K562 (cell line): Measurements from ENCODE around the gene IFT81. TPM values are rescaled to one million over a fixed set of nuclear protein-coding genes. Genes with fewer than 3 reads are reported as not detected.

Experiments used
- CBFB ChIP-seq: sonication (generic); formaldehyde crosslinking; IDR thresholded peaks from 2 replicates; pipeline ENCODE4 v1.4.0; 2020; ENCODE audit warnings: mild to moderate bottlenecking, missing genetic modification reagents
- LARP7 ChIP-seq: fragments of 450-650 bp; IDR thresholded peaks from 2 replicates; pipeline ENCODE4 v1.6.1; 2016
- MTF1 ChIP-seq: fragments of 250-450 bp; sonication (Bioruptor Pico); IDR thresholded peaks from 2 replicates; pipeline ENCODE4 v1.9.0; 2021; ENCODE audit warnings: moderate library complexity, mild to moderate bottlenecking, inconsistent platforms, borderline replicate concordance
- RBM15 ChIP-seq: fragments of 200-400 bp; formaldehyde crosslinking; IDR thresholded peaks from 2 replicates; pipeline ENCODE4 v1.6.1; 2018; ENCODE audit warnings: mild to moderate bottlenecking, low read length, moderate library complexity; ENCODE audit not compliant: insufficient read depth
- SAP30 ChIP-seq: fragments of 200-600 bp; sonication (generic); IDR thresholded peaks from 2 replicates; pipeline ENCODE4 v1.6.1; 2012; ENCODE audit warnings: borderline replicate concordance, low read depth, mild to moderate bottlenecking, moderate library complexity, low read length, control low read depth, inconsistent platforms; ENCODE audit not compliant: insufficient read depth, poor library complexity, severe bottlenecking
- WHSC1 ChIP-seq: IDR thresholded peaks from one replicate; pipeline ENCODE4 v1.6.1; 2012; ENCODE audit warnings: low read length, control low read depth, inconsistent platforms
- XRCC4 ChIP-seq: IDR thresholded peaks from one replicate; pipeline ENCODE4 v1.6.1; 2011; ENCODE audit not compliant: insufficient read depth, insufficient read length; ENCODE audit errors: extremely low read depth
- ZBTB12 ChIP-seq: fragments of 250-450 bp; sonication (Bioruptor Pico); IDR thresholded peaks from 2 replicates; pipeline ENCODE4 v1.4.0; 2020
- ZKSCAN8 ChIP-seq: fragments of 200-800 bp; sonication (Bioruptor generic); IDR thresholded peaks from 2 replicates; pipeline ENCODE4 v1.6.1; 2016; ENCODE audit warnings: missing genetic modification characterization, missing compliant biosample characterization
- ZNF184 ChIP-seq: sonication (generic); formaldehyde crosslinking; IDR thresholded peaks from 2 replicates; pipeline ENCODE4 v1.5.0; 2020; ENCODE audit warnings: missing genetic modification reagents
- ZNF232 ChIP-seq: sonication (generic); formaldehyde crosslinking; IDR thresholded peaks from 2 replicates; pipeline ENCODE4 v1.8.0; 2022; ENCODE audit warnings: mild to moderate bottlenecking, missing genetic modification reagents
- ZNF263 ChIP-seq: sonication (generic); formaldehyde crosslinking; IDR thresholded peaks from 2 replicates; pipeline ENCODE4 v1.8.0; 2022; ENCODE audit warnings: mild to moderate bottlenecking, missing genetic modification reagents, borderline replicate concordance
- ZNF408 ChIP-seq: fragments of 250-450 bp; sonication (Bioruptor Pico); IDR thresholded peaks from 2 replicates; pipeline ENCODE4 v1.4.0; 2020; ENCODE audit warnings: low read depth, mild to moderate bottlenecking, moderate library complexity
- ZNF740 ChIP-seq, 3 experiments: fragments of 200-800 bp in 1 of 3; sonication (Bioruptor generic) in 1 of 3; sonication (generic) in 1 of 3; formaldehyde crosslinking in 1 of 3; IDR thresholded peaks; 2 replicates each; pipeline versions ENCODE4 v1.6.1 to v1.8.0; 2016 to 2022; ENCODE audit warnings: mild to moderate bottlenecking in 2 of 3, missing compliant biosample characterization in 2 of 3, missing genetic modification characterization in 2 of 3, missing genetic modification reagents in 1 of 3
- ZNF785 ChIP-seq: fragments of 250-450 bp; sonication (Bioruptor Pico); IDR thresholded peaks from 2 replicates; pipeline ENCODE4 v1.4.0; 2020; ENCODE audit warnings: mild to moderate bottlenecking
- polyA plus RNA-seq, 8 experiments: library from polyadenylated mRNA; depleted of rRNA in 4 of 8; stranded (reverse) in 5 of 8; unstranded in 3 of 8; fragments of >200 nt; fragmentation: Nextera tagmentation in 2 of 8; fragmentation: Illumina TruSeq in 1 of 8; extraction: Ambion mirVana in 2 of 8; extraction: Trizol in 1 of 8; gene quantifications; 2 replicates each; pipeline versions ENCODE4 v1.2.1 to v1.2.3, GENCODE V29; 2011 to 2014; ENCODE audit warnings: inconsistent platforms in 1 of 8, missing spikeins in 1 of 8
- total RNA-seq, 7 experiments: library from RNA; depleted of rRNA in 6 of 7; stranded (reverse); fragments of >200 nt in 6 of 7; fragmentation: Illumina TruSeq in 2 of 7; extraction: Trizol in 2 of 7; gene quantifications; 2 replicates each; pipeline versions ENCODE4 v1.2.1 to v1.2.3, GENCODE V29; 2011 to 2021; ENCODE audit warnings: low replicate concordance in 1 of 7
- TF ChIP-seq, protein P1 (sequence below): sonication (generic); formaldehyde crosslinking; IDR thresholded peaks from 2 replicates; pipeline ENCODE4 v1.5.0; 2020; ENCODE audit warnings: missing genetic modification reagents
- TF ChIP-seq, protein P2 (sequence below), 2 experiments: fragments of 450-650 bp in 1 of 2; IDR thresholded peaks; 2 replicates each; pipeline ENCODE4 v1.6.1; 2011 to 2017; ENCODE audit warnings: low read depth in 2 of 2, antibody characterized with exemption in 1 of 2, borderline replicate concordance in 1 of 2, low read length in 1 of 2, mild to moderate bottlenecking in 1 of 2, mixed read lengths in 1 of 2; ENCODE audit not compliant: control insufficient read depth in 1 of 2

The IFT81 gene
- total and polyA plus RNA-seq, 9 of the 15 experiments (the other 6 are each of a cell fraction or from before 2014, with no cell fraction given) = 2.8 to 11.9 (median 7.9) TPM

DNA sequence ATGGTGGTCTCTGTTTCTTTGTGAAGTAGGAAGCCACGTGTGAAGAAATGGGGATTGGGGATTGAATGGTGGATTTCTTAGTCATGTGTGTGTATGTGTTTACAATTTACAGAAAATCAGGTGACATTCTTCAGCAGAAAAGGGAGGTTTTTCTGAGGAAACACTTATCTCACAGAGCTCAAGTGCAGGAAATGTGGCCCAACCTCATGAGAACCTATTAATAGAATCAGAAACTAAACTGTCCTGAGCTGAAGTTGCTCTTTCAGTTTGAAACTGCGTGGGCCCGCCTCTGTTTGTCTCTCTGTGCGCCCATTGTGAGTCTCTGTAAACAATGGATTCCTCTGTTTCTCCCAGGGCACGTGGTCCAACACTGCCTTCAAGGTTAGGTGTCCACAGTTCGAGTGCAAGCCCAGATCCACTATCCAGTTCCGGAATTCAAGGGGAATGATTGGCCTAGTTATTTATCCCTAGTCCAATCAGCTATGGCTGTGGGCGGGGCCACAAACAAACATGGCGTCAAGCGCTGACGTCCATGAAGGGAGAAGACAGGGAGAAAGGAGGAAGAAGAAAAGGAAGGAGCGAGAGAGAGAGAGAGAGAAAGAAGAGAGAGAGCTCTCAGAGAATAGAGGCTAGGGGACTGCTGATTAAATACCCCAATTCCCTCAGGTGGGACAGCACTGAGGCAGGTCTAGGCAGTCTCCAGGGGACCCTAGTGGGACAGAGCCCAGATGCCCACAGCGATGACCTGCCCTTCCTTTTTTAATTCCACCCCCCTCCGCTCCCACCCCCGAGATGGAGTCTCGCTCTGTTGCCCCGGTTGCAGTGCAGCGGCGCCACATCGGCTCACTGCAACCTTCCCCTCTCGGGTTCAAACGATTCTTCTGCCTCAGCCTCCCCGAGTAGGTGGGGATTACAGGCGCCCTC, 44.4 kb upstream of the IFT81 start (continued):
- TF ChIP-seq, protein P1, sequence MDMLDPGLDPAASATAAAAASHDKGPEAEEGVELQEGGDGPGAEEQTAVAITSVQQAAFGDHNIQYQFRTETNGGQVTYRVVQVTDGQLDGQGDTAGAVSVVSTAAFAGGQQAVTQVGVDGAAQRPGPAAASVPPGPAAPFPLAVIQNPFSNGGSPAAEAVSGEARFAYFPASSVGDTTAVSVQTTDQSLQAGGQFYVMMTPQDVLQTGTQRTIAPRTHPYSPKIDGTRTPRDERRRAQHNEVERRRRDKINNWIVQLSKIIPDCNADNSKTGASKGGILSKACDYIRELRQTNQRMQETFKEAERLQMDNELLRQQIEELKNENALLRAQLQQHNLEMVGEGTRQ (CRISPR knock-in tag) = peak; percentile 55
- TF ChIP-seq, protein P2, sequence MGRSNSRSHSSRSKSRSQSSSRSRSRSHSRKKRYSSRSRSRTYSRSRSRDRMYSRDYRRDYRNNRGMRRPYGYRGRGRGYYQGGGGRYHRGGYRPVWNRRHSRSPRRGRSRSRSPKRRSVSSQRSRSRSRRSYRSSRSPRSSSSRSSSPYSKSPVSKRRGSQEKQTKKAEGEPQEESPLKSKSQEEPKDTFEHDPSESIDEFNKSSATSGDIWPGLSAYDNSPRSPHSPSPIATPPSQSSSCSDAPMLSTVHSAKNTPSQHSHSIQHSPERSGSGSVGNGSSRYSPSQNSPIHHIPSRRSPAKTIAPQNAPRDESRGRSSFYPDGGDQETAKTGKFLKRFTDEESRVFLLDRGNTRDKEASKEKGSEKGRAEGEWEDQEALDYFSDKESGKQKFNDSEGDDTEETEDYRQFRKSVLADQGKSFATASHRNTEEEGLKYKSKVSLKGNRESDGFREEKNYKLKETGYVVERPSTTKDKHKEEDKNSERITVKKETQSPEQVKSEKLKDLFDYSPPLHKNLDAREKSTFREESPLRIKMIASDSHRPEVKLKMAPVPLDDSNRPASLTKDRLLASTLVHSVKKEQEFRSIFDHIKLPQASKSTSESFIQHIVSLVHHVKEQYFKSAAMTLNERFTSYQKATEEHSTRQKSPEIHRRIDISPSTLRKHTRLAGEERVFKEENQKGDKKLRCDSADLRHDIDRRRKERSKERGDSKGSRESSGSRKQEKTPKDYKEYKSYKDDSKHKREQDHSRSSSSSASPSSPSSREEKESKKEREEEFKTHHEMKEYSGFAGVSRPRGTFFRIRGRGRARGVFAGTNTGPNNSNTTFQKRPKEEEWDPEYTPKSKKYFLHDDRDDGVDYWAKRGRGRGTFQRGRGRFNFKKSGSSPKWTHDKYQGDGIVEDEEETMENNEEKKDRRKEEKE (IDR thresholded peaks at IDR 0.05; ENCODE audit: borderline replicate concordance in 1 of 2, control insufficient read depth in 1 of 2, low read depth in 2 of 2, low read length in 1 of 2) = no peak
- TF ChIP-seq MTF1 (CRISPR knock-in tag) (0 out of 2 replicates have a peak, but pooled peaks have one; percentile 14), SAP30 (no peak), ZKSCAN8 (CRISPR knock-in tag) (peak; percentile 88), ZNF263 (CRISPR knock-in tag) (no peak; the same call in 1 of the 2 replicates), ZNF408 (no peak), LARP7 (no peak), WHSC1 (no peak), ZBTB12 (CRISPR knock-in tag) (peak; percentile 40; the same call in 1 of the 2 replicates), ZNF232 (CRISPR knock-in tag) (no peak), RBM15 (no peak), ZNF184 (CRISPR knock-in tag) (no peak), ZNF740 (CRISPR knock-in tag; IDR thresholded peaks at IDR 0.05) (no peak), ZNF740 (tag; IDR thresholded peaks at IDR 0.05) (no peak; a peak in 1 of 4 replicates), XRCC4 (no peak), CBFB (no peak), ZNF785 (CRISPR knock-in tag) (no peak)
